ENCODE data around the gene DECR2. TPM values are rescaled to one million over a fixed set of nuclear protein-coding genes. Genes with fewer than 3 reads are reported as not detected.

Gene DECR2
- total and polyA plus RNA-seq, 2 of the 4 experiments (the other 2 are of a cell fraction): 3.9 to 26.7 TPM

DNA sequence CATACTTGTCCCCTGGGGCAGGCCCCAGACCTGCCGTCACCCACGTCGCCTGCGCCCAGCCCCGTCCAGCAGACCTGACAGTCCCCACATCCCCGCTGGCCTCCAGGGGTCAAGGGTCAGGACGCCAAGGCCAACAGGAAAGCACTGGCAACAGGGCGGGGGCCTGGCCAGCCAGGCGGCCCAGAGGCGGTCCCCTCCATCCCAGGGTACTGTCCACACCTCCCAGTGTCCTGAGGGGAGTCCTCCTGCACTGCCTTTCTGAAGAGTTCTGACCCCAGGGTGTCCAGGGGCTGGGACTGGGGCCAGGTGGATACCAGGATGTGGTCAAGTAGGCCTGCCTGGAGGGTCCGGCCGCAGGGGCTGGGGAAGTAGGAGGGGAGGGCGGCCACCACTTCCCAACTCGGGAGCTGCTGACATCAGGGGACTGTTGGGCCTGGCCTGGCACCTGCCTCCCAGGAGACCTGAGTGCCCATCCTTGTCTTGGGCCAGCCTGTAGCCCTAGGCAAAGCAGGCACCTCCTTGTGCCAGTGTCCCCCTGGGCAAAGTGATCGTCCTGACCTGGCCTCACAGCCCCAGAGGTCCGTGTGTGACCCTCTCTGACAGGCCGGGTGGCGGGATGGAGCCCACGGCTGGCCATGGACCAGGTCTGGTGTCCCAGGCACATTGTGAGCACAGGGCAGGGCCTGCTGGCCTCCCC, 42.5 kb upstream of the DECR2 start:
- Histone ChIP-seq H3K18ac (ENCODE audit: low read depth, low read length) (no peak overlapping the region), H4K20me1 (ENCODE audit: insufficient read depth, low read length) (no peaks in the 10 kb centered on the region), H2AK5ac (ENCODE audit: low read depth, low read length) (no peak overlapping the region), H3K23ac (ENCODE audit: low read depth, low read length) (no peak overlapping the region), H4K5ac (ENCODE audit: low read depth, low read length) (no peak overlapping the region), H3K9me3 (ENCODE audit: control insufficient read depth, insufficient read depth, low read length) (no peaks in the 10 kb centered on the region), H3K4me3 (ENCODE audit: insufficient read depth, low read depth, low read length) (no peak overlapping the region), H2AFZ (replicated peaks; ENCODE audit: low read length, poor library complexity) (no peak overlapping the region), H3K9me1 (ENCODE audit: insufficient read depth, low read length) (no peaks in the 10 kb centered on the region), H3K4me2 (ENCODE audit: low read depth, low read length) (no peak overlapping the region), H3K4ac (ENCODE audit: low read depth, low read length) (no peak overlapping the region), H3K56ac (ENCODE audit: extremely low read depth, insufficient read depth, low read length) (no peak overlapping the region), H2BK5ac (ENCODE audit: low read depth, low read length, poor library complexity, severe bottlenecking) (no peak overlapping the region), H3K4me1 (ENCODE audit: control insufficient read depth, insufficient read depth, low read length) (no peaks in the 10 kb centered on the region), H2AK9ac (replicated peaks; ENCODE audit: low read depth, low read length, poor library complexity) (no peak overlapping the region), H3K27ac (ENCODE audit: insufficient read depth, low read length) (no peak overlapping the region), H2BK120ac (ENCODE audit: low read depth, low read length) (no peak overlapping the region), H4K8ac (ENCODE audit: low read depth in 2 of 2, low read length in 2 of 2) (no peak overlapping the region), H2BK15ac (ENCODE audit: low read depth, low read length) (no peak overlapping the region), H3K14ac (replicated peaks; ENCODE audit: low read depth, low read length) (no peak overlapping the region), H2BK20ac (ENCODE audit: low read depth, low read length) (no peak overlapping the region), H3K36me3 (ENCODE audit: control insufficient read depth, insufficient read depth, low read length) (no peaks in the 10 kb centered on the region), H3K27me3 (ENCODE audit: control insufficient read depth, insufficient read depth, low read length) (no peaks in the 10 kb centered on the region), H3K9ac (ENCODE audit: low read depth, low read length) (no peak overlapping the region), H4K91ac (ENCODE audit: insufficient read depth, low read depth, low read length) (no peak overlapping the region), H3K79me1 (ENCODE audit: low read depth in 1 of 2, low read length in 2 of 2) (no peaks in the 10 kb centered on the region)
- CTCF ChIA-PET: no interaction called here
- POLR2A ChIA-PET (ENCODE audit: unreplicated experiment): no interaction called here
- dilution Hi-C loops (cut with HindIII; ENCODE audit: low sequenced_read_pairs, unreplicated experiment) (no loop called here), in situ Hi-C loops (cut with MboI; ENCODE audit: low sequenced_read_pairs) (no loop called here), intact Hi-C loops (cut with micrococcal nuclease) (no loop called here)
- TF ChIP-seq FOS (IDR thresholded peaks at IDR 0.05; ENCODE audit: low read depth, low read length) (no peak), POLR2A (IDR thresholded peaks at IDR 0.05; ENCODE audit: low read depth, low read length) (no peak), RCOR1 (IDR thresholded peaks at IDR 0.05; ENCODE audit: insufficient replicate concordance, low read length) (no peak), BHLHE40 (IDR thresholded peaks at IDR 0.05; ENCODE audit: low read depth, low read length) (no peak), RFX5 (IDR thresholded peaks at IDR 0.05; ENCODE audit: low read depth, low read length) (no peak)
- TF ChIP-seq, protein P1, sequence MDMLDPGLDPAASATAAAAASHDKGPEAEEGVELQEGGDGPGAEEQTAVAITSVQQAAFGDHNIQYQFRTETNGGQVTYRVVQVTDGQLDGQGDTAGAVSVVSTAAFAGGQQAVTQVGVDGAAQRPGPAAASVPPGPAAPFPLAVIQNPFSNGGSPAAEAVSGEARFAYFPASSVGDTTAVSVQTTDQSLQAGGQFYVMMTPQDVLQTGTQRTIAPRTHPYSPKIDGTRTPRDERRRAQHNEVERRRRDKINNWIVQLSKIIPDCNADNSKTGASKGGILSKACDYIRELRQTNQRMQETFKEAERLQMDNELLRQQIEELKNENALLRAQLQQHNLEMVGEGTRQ (IDR thresholded peaks at IDR 0.05; ENCODE audit: low read depth, low read length): no peak
- DNase-seq (no peak), ATAC-seq (ENCODE audit: low read depth) (no peak)
- no TSS peak for BruUV-seq (replicated peaks)
- WGBS, 2 experiments (ENCODE audit: extremely low coverage in 2 of 2, insufficient read length in 1 of 2): 73% methylated on average over 3 of the region's 19 CpGs; no CpG with 5 or more reads in 1 of the 2 experiments

Data from IMR-90 (cell line).